Measurements from ENCODE around the gene LRRC58.
"Not testable (repeated sequence)": the region's sequence is repeated elsewhere in the genome, so short reads cannot be mapped to it uniquely, and the experiment has no call there.

The LRRC58 gene

DNA sequence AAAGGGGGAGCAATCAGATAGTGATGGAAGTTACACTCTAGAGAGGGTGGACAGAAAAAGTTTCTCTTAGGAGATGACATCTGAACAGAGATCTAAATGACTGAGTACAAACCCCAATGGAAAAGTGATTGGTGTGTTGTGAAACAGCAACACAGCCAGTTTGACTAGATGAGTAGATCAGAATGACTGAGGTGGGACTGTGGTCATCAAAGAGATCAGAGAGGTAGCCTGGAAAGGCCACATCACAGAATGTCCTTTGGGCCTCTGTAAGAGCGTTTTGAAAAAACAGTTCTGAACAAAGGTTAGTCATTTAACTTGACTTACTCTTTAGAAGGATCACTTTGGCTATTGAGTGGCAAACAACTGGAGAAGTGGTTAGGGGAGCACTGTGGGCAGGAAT, 10.6 kb downstream of the LRRC58 start:
- DNase-seq = no peak

DNA sequence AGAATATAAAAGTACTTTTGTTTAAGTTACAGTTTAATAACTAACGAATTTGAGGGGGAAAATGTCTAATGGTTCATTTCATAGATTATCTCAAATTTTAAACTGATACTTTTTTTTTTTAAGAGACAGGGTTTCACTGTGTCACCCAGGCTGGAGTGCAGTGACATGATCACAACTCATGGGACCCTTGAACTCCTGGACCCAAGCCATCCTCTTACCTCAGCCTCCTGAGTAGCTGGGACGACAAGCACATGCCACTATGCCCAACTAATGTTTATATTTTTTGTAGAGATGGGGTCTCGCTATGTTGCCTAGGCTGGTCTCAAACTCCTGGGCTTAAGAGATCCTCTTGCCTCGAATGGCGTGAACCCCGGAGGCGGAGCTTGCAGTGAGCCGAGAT, 16.5 kb downstream of the LRRC58 start:
- no peak for DNase-seq

DNA sequence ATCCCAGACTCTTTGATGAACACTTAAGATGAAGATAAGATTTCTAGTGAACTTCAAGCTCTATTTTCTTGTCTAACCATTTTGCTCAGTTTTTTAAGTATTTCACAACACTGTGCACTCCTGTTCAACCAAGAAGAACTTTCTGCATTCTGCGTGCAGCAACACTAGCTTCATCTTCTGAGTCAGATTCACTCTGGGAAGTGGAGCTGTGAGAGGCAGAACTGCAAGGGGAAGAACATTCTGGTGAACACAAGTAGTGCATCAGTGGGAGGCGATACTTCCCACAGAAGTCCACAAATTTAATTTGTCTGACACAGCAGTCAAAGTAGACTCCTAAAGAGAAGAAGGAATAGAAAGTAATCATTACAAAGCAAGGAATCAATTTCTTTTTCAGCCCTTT, 18.1 kb downstream of the LRRC58 start:
- DNase-seq = no peak

DNA sequence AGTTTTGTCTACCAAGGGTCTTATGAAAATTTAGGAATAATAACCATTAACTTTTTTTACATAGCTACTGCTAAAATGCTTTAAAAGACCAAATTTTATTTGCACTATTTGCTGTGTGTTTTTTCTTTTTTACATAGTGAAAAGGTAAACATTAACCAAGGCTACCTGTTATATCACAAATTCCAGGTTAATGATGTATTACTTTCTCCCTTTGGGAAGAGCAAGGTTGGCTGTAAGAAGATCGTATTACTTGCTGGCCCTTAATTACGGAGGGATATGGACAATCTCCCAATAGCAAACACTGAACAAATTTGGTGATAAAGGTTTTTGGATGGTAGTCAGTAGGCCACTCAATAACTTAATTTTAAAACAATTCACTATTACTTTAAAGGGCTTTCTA, 22.4 kb downstream of the LRRC58 start:
- no peak for DNase-seq

DNA sequence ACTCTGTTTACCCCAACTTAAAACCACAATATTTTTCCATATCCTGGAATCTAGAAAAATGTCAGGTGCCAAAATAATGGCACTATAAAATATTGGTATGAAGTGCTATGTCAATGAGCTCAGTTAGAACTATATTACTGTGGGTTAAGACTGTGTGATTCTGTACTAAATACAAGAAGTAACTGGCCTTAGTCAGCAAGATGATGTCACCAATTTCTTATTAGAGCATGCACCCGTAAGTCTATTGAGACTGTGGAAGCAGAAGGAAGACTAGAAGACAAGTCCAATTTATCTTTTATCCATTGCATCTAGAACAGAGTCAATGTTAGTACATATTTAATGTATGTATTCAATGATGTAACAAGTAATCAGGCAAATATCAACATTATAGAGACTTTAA, 25.0 kb downstream of the LRRC58 start:
- DNase-seq = no peak

DNA sequence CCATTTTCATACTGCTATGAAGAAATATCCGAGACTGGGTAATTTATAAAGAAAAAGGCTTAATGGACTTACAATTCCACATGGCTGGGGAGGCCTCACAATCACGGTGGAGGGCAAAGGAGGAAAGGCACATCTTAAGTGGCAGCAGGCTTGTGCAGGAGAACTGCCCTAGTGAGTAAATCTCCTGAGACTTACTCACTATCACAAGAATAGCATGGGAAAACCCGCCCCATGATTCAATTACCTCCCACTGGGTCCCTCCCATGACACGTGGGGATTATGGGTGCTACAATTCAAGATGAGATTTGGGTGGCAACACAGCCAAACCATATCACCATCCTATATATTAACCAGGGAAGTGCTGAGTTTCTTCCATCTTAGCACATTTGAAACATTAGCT, 25.4 kb downstream of the LRRC58 start:
- DNase-seq = not testable (repeated sequence)

DNA sequence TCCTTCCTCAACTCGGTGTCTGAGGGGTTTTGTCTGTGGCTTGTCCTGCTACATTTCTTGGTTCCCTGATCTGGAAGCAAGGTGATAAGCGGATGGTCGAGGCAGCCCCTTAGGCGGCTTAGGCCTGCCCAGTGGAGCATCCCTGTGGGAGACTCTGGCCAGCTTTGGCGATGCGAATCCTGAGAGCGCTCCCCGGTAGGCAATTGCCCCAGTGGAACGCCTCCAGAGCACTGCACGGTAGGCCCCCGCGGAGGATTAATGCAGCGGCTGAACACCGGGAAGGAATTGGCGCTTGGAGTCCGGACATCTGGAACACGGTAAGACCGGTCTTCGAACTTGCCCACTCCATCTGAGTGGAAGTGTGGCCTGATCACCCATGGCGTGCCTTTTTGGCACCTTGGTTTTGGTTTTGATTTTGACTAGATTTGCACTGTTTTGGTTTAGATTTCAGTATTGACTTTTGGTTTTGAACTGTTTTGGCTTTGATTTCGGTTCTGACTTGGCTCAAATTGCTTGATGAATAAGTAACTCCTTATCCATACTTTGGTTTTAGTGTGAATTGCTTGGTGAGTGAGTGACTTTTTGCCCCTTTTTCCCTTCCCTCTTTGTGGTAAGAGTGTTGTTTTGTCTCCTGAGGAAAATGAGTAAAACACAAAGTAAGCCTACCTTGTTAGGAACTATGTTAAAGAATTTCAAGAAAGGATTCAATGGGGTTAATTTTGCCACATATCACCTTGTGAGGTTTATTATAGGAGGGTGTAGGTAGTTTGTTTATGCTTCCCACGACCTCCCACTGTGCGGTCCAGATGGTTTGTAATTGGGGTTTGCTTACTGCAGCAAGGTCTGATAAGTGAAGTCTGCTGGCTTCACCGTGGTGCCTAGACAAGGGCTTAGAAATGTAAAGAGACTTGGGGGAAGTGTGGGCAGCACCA, 37.0 kb downstream of the LRRC58 start:
- no peak for DNase-seq

DNA sequence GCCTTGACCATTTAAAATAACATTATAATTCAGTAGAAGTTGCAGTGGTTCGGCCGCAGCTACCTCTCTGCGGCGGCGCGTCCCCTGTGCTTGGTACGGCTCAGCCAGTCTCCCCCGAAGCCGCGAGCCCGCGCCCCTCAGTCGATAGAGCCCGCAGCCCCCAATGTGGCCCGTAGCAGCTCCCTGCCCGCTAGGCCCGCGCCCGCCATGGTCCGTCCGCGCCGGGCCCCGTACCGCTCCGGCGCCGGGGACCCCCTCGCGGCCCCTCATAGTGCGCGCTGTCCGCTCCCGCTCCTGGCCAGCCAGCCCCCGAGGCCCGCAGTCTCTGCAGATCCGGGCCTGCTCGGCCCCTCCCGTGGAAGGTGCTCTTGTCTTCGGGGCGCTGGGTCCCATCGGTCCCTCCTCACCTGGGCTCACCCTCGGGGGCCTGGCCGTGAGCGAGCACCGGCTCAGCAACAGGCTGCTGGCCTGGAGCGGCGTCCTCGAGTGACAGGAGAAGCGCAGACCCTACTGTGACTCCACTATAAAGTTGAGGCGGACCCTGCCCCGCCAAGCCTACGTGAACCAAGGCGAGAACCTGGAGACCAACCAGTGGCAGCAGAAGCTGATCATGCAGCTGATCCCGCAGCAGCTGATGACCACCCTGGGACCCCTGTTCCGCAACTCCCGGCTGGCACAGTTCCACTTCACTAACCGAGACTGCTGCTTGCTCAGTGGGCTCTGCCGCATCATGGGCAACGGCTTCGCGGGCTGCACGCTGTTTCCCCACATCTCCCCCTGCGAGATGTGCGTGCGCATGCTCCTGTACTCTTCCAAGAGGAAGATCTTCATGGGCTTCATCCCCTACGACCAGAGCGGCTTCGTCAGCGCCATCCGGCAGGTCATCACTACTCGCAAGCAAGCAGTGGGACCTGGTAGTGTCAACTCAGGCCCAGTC, 42.4 kb downstream of the LRRC58 start:
- no peak for DNase-seq

DNA sequence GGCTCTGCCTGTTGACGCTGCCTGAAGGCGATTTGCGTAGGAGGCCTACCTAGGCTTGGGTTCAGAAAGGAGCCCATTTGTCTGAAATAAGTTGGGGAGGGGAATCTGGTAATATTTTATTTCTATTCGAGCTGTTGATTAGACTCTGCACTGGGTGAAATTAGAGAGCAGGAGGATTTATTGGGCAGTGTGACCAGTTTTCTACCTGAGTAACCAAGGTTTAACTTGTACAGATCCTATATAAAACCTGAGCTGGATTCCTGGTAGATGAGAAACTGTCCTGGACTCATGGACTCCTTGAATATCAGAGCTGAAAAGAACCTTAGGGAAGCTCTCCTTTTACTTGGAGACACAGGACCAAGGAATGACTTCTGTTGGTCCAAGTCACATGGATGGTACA, 44.5 kb downstream of the LRRC58 start:
- DNase-seq = no peak

DNA sequence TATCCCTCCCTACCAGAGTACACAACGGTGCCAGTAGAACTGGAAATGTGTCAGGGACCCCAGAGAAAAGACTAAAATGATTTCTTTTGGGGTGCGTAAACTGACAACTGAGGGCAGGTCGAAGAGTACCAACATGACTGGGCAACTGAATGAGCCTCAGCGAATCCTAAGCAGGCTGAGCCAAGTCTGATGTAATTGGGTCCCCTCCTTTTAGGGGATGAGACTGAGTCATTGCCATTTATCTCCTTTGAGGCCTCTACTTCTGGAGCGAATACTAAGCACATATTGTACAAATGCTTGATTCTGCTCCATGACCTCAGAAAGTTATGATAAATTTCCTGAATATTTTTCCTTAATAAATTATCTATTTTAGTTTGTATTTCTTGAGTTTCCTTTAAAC, 46.8 kb downstream of the LRRC58 start:
- no peak for DNase-seq

DNA sequence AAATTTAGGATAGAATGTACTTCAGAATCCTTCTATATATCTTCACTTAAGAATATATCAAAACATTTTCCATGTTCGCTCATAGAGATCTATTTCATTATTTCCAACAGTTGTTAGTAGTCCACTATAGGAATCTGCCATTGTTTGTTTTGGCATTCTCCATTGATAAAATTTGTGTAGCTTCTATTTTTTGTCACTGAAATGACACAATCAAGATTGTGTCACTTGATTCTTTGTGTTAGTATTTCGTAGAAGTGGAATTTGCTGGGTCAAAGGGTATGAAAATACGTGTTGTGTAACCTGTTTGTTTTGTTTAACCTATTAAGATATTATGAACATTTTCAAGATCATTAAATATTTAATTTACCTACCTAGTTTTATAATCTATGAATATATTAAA, 48.2 kb downstream of the LRRC58 start:
- no peak for DNase-seq

DNA sequence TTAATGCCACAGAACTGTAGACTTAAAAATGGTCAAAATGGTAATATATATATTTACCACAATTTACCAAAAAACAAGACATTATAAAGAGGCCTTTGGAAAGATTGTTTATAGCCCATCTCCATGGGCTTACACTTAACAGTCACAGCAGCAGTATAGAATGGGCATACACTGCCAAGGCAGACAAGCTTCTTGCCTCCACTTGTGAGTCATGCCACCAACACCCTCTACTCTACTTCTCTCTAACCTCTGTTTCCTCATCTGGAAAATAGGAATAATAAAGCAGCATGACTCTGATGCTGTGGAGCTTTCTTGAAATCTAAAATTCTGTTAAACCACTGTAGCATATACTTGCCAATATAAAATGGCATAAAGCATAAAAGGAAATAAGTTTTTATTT, 49.8 kb downstream of the LRRC58 start:
- no peak for DNase-seq

DNA sequence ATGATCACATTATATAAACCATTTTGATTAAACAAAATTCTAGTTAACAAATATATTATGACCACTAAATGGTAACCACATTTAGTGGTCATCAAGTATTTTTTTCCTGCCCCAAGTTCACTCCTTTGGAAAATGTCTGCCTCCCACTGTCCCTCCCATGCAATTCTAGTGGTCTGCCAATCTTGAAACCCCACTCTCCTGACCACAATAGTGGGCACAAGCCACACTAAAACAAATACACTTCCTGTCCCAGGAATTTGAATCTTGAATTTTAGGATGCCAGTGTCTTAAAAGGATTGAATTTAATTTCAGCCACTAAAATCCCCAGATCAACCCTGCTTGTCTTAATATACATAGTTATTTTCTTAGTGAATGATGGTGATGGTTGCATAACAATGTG, 50.2 kb downstream of the LRRC58 start:
- DNase-seq = no peak

DNA sequence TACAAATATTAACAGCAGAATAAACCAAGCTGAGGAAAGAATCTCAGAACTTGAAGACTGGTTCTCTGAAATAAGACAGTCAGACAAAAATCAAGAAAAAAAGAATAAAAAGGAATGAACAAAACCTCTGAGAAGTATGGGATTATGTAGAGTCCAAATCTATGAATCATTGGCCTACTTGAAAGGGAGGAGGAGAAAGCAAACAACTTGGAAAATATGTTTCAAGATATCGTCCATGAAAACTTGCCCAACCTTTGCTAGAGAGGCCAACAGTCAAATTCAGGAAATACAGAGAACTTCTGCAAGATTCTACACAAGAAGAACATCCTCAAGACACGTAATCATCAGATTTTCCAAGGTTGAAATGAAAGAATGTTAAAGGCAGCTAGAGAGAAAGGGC, 57.6 kb downstream of the LRRC58 start:
- DNase-seq = not testable (repeated sequence)

DNA sequence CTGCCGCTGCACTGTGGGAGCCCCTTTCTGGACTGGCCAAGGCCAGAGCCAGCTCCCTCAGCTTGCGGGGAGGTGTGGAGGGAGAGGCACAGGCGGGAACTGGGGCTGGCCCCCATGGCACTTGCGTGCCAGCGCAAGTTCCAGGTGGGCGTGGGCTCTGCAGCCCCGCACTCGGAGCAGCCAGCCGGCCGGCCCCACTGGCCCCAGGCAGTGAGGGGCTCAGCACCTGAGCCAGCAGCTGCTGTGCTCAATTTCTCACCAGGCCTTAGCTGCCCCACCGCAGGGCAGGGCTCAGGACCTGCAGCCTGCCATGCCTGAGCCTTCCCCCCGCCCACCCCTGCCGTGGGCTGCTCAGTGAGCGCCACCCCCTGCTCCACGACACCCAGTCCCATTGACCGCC, 59.5 kb downstream of the LRRC58 start:
- no peak for DNase-seq

DNA sequence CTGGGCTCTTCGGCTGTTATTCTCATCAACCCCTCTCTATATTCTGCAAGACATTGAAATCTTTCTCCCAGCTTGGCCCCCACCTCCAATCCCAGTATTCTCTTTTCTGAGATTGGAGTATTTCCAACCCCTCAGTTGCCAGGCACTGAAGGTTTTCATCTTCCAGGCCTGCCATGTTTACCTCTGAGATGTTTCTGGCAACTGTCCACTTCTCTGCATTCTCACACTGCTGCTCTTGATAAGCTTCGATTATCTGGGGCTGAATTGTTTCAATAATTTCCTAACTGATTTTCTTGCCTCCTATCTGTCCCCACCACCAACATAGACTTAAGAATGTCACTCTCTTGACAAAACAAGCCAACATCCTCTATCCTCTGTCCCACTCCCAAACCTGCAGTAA, 62.7 kb downstream of the LRRC58 start:
- no peak for DNase-seq

DNA sequence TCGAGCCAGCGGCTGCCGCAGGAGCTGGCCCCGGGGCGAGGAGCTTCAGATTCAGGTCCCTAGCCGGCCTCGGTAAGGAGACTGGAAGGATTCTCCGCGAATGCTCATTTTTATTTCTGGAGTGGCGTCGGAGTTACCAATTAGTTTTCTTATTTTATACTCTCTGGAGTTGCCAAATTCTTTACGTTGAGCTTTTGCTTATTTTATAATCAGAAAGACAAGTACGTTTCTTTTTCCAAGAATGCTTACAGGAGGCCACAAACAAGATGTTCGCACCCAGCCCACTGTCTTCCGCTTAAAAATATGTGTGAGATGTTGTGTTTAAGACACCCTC, 63.7 kb downstream of the LRRC58 start:
- no peak for DNase-seq

DNA sequence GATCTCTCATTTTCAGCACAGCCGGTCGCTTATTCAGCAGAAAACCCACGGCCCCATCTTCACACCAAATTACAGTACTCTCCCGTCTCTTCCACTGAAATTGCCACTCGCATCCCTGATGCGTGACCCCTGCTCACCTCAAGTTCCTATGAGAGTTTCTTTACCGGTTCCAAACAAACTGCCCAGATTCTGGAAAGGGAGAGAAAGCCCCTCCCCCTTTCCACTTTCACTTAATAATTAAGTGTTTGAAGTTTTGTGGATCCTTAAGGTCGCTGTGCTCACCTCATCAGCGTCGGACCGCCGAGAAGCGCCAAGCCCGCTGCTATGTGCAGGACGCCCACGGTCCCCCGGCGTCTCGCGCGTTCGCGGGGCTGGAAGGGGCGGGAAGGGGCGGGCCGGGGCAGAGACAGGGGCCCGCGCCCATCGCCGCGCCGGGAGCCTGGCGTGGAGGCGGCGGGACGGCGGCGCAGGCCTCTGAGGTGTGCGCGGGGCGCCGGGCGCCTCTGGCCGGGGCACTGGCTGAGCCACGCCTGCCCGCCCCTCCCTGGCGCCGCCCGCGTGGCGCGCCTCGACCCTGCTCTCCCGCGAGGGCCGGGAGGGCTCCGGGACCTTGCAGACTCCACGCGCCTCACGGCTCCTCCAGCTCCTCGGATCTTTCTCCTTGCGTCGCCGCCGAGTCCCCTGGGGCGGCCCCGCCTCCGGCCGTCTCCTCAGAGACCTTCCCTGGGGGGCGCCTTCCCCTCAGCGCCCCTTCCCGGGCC, 64.2 kb downstream of the LRRC58 start, which contains the start of gene GPR156:
Gene GPR156, minus strand, starts transcription at position 476 of the 761 bp plus-strand sequence. CDS start 41,124 bp downstream, outside the sequence.
- DNase-seq = no peak

DNA sequence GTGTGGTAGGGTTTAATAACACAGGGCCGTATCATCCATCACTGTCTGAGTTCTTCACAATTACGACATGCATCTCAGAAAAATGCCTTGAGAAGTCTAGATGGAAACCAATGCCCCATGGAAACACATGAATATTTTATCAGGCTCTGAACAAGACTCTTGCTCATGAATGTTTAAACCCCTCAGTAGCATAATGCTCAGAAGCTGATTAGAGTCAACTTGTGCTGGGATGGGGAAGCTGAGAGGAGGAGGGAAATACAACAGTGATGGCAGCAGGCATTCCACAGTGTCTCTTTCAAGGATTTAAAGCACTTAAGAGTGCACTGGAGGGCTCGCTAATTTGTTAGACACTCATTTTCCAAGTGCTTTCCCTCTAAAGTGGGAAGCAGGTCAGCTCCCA, 67.9 kb downstream of the LRRC58 start:
- no peak for DNase-seq

DNA sequence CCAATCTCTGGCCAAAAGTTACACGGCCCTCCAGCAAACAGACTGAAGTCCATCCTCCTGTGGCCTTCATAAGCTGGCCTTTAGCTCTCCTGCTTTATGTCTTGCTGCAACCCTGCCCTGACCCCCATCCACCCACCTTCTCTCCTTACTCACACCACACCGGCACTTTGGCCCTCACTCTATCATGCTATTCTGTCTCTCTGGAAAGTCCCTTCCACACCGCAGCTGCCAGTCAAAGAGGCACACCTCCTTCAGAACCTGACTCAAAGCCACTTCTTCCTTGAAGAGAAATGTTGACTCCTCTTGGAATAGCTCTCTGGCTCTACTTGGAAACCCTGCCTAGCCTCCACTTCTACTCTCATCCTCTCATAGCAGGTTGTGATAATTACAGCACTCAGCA, 68.6 kb downstream of the LRRC58 start:
- no peak for DNase-seq

DNA sequence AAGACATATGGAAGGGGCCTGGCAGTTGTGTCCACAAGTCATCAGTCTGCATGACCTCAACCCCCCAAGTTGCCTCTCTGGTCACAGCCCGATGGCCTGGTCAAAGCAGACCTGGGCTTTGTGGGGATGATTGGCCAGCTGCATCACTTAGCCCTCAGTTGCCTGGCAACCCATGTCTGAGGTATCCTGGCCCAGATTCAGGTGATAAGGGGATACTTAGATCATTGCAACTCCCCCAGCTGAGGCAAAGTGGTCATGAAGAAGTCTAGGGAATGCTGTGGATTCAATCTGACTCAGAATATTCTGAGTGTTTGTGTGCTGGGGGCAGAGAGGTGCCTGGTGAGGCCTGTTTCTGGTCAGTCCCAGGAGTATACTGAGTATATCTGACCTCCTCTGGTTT, 69.1 kb downstream of the LRRC58 start:
- no peak for DNase-seq

DNA sequence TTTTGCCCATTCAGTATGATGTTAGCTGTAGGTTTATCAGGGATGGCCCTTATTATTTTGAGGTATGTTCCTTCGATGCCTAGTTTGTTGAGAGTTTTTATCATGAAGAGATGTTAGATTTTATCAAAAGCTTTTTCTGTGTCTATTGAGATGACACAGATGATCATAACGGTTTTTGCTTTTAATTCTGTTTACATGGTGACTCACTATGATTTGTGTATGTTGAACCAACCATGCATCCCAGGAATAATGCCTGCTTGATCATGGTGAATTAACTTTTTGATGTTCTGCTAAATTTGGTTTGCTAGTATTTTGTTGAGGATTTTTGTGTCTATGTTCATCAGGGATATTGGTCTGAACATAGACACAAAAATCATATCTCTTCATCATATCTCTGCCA, 72.4 kb downstream of the LRRC58 start:
- DNase-seq = no peak

DNA sequence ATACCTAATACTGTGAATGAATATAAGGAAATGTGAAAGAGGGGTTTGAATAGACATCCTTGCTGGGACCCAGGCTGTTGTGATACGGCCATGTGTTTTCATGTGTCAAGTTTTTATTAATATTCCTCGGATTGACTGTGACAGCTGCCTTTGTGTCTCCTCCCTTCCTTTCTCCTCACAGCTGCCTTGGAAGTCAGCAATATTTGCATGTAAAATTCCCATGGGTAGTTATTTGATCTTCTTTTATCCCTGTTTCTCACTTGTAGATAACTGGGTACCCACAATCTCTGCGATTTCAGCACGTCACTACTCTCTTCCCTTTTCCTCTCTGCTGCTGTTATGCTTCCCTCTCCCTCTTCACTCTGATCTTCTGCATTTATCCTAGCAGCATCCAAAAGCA, 73.5 kb downstream of the LRRC58 start:
- DNase-seq = no peak
